ENCODE results near the gene PAPSS1.
"Not testable (repeated sequence)": the region's sequence is repeated elsewhere in the genome, so short reads cannot be mapped to it uniquely, and the experiment has no call there.

DNA sequence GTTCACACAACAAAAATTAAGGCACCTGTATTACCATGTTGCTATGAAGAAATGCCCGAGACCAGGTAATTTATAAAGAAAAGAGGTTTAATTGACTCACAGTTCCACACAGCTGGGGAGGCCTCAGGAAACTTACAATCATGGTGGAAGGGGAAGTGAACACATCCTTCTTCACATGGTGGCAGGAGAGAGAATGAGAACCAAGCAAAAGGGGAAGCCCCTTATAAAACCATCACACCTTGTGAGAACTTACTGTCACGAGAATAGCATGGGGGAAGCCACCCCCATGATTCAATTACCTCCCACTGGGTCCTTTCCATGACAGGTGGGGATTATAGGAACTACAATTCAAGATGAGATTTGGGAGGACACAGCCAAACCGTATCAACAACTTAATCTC lies 68.6 kb downstream of the PAPSS1 start:
- TF ChIP-seq, protein P1, sequence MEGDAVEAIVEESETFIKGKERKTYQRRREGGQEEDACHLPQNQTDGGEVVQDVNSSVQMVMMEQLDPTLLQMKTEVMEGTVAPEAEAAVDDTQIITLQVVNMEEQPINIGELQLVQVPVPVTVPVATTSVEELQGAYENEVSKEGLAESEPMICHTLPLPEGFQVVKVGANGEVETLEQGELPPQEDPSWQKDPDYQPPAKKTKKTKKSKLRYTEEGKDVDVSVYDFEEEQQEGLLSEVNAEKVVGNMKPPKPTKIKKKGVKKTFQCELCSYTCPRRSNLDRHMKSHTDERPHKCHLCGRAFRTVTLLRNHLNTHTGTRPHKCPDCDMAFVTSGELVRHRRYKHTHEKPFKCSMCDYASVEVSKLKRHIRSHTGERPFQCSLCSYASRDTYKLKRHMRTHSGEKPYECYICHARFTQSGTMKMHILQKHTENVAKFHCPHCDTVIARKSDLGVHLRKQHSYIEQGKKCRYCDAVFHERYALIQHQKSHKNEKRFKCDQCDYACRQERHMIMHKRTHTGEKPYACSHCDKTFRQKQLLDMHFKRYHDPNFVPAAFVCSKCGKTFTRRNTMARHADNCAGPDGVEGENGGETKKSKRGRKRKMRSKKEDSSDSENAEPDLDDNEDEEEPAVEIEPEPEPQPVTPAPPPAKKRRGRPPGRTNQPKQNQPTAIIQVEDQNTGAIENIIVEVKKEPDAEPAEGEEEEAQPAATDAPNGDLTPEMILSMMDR (IDR thresholded peaks at IDR 0.05) = not testable (repeated sequence)
- TF ChIP-seq ZFX (IDR thresholded peaks at IDR 0.05; ENCODE audit: borderline replicate concordance) = not testable (repeated sequence)
